ENCODE measurements around the gene PCGF1. TPM values are rescaled to one million over a fixed set of nuclear protein-coding genes. Genes with fewer than 3 reads are reported as not detected.

PCGF1 gene
- total and polyA plus RNA-seq, 2 of the 13 experiments (the other 11 are each of a cell fraction or from before 2014, with no cell fraction given), result 20.4 to 22.6 TPM

- H2AFZ ChIP-seq (ENCODE audit: low read length), result no peak overlapping the region
- DNase-seq (ENCODE audit: low spot score) (no peak), FAIRE-seq (no peak), ATAC-seq (no peak)
- ChIA-PET CTCF (ENCODE audit: low intra/inter-chr PET ratio, low total read pairs) (no interaction called here), POLR2A (no interaction called here)
- no TSS peak for BruUV-seq (replicated peaks)
- no peak overlapping the region for H3K9ac ChIP-seq (ENCODE audit: insufficient read depth, low read depth, low read length)
- no peak overlapping the region for H3K4me2 ChIP-seq (ENCODE audit: low read depth, low read length)
- H3K27me3 ChIP-seq (ENCODE audit: control insufficient read depth in 1 of 2, insufficient read depth in 2 of 2, low read length in 2 of 2), result peaks cover 0 to 27% of the 10 kb centered on the region in 2 experiments; a peak in 2 of 5 replicates
- H3K4me3 ChIP-seq (replicated peaks in 1 of 3; ENCODE audit: insufficient read depth in 1 of 3, low read depth in 2 of 3, low read length in 3 of 3), result no peak overlapping the region
- no peaks in the 10 kb centered on the region for H3K36me3 ChIP-seq (replicated peaks in 1 of 2; ENCODE audit: control insufficient read depth in 1 of 2, insufficient read depth in 2 of 2, low read length in 2 of 2)
- intact Hi-C loops (cut with micrococcal nuclease; ENCODE audit: unreplicated experiment), result no loop called here
- no peaks in the 10 kb centered on the region for H4K20me1 ChIP-seq (ENCODE audit: insufficient read depth, low read length)
- in situ Hi-C loops (cut with HindIII; ENCODE audit: extremely low pct_ligation_motif_present, low pct_unique_long_range_greater_than_20kb), result no loop called here
- no peaks in the 10 kb centered on the region for H3K9me3 ChIP-seq (ENCODE audit: low read length)
- 27% methylated on average over 3 of the region's 3 CpGs for WGBS (ENCODE audit: low lambda C conversion rate)
- peaks cover 24% of the 10 kb centered on the region for H3K4me1 ChIP-seq (ENCODE audit: insufficient read depth, low read length)
- H3K79me2 ChIP-seq (ENCODE audit: insufficient read depth, low read length), result no peaks in the 10 kb centered on the region
- TF ChIP-seq KDM3A (CRISPR knock-in tag; IDR thresholded peaks at IDR 0.05; ENCODE audit: low read depth) (no peak), MED1 (CRISPR knock-in tag; IDR thresholded peaks at IDR 0.05) (no peak), ZBTB46 (CRISPR knock-in tag; IDR thresholded peaks at IDR 0.05; ENCODE audit: borderline replicate concordance) (no peak), PRPF4 (IDR thresholded peaks at IDR 0.05; ENCODE audit: low read depth, low read length, poor library complexity, severe bottlenecking) (no peak), STAT6 (CRISPR knock-in tag; IDR thresholded peaks at IDR 0.05; ENCODE audit: borderline replicate concordance) (no peak)
- H3K27ac ChIP-seq (ENCODE audit: extremely low read length, insufficient read depth, low read length), result no peak overlapping the region
Measured at GRCh38 chr2:74546004-74546403, 38.5 kb upstream of the PCGF1 start.
